ENCODE measurements around the gene DNAH12. TPM values are rescaled to one million over a fixed set of nuclear protein-coding genes. Genes with fewer than 3 reads are reported as not detected.
A peak's percentile ranks its signal among the peaks of the same experiment; 100 is the strongest.

The DNAH12 gene
- total and polyA plus RNA-seq, 9 of the 15 experiments (the other 6 are each of a cell fraction or from before 2014, with no cell fraction given), result 0.01 to 0.04 (median 0.01) TPM; not detected in 5

GRCh38 chr3:57555738-57556458 lies 11.8 kb upstream of the DNAH12 start, which contains the start of gene PDE12 (continued):
- TF ChIP-seq, protein P1, sequence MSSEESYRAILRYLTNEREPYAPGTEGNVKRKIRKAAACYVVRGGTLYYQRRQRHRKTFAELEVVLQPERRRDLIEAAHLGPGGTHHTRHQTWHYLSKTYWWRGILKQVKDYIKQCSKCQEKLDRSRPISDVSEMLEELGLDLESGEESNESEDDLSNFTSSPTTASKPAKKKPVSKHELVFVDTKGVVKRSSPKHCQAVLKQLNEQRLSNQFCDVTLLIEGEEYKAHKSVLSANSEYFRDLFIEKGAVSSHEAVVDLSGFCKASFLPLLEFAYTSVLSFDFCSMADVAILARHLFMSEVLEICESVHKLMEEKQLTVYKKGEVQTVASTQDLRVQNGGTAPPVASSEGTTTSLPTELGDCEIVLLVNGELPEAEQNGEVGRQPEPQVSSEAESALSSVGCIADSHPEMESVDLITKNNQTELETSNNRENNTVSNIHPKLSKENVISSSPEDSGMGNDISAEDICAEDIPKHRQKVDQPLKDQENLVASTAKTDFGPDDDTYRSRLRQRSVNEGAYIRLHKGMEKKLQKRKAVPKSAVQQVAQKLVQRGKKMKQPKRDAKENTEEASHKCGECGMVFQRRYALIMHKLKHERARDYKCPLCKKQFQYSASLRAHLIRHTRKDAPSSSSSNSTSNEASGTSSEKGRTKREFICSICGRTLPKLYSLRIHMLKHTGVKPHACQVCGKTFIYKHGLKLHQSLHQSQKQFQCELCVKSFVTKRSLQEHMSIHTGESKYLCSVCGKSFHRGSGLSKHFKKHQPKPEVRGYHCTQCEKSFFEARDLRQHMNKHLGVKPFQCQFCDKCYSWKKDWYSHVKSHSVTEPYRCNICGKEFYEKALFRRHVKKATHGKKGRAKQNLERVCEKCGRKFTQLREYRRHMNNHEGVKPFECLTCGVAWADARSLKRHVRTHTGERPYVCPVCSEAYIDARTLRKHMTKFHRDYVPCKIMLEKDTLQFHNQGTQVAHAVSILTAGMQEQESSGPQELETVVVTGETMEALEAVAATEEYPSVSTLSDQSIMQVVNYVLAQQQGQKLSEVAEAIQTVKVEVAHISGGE (CRISPR knock-in tag; IDR thresholded peaks at IDR 0.05), result peak in 1 of 3 experiments; percentile 72; a peak in 2 of 6 replicates
- TF ChIP-seq ZNF589 (CRISPR knock-in tag; IDR thresholded peaks at IDR 0.05; ENCODE audit: low read depth) (peak; percentile 89; the same call in 1 of the 2 replicates), BCOR (IDR thresholded peaks at IDR 0.05) (peak; percentile 55; the same call in 1 of the 2 replicates), FOXA3 (CRISPR knock-in tag; conservative IDR thresholded peaks at IDR 0.05 in 1 of 2, IDR thresholded peaks at IDR 0.05 in 1 of 2) (no peak; a peak in 1 of 4 replicates), ZNF431 (CRISPR knock-in tag; IDR thresholded peaks at IDR 0.05) (peak; percentile 83; the same call in 1 of the 2 replicates), ZNF583 (CRISPR knock-in tag; IDR thresholded peaks at IDR 0.05) (0 out of 2 replicates have a peak, but pooled peaks have one; percentile 68), ZEB2 (IDR thresholded peaks at IDR 0.05) (peak; percentile 100), MECOM (CRISPR knock-in tag; IDR thresholded peaks at IDR 0.05) (peak; percentile 73), SMAD4 (CRISPR knock-in tag; conservative IDR thresholded peaks at IDR 0.05) (peak; percentile 85), ZNF830 (CRISPR knock-in tag; IDR thresholded peaks at IDR 0.05) (peak; percentile 43; the same call in 1 of the 2 replicates), ZNF174 (CRISPR knock-in tag; IDR thresholded peaks at IDR 0.05) (no peak), MYBL2 (IDR thresholded peaks at IDR 0.05; ENCODE audit: low read depth) (peak; percentile 65), MYBL2 (CRISPR knock-in tag; IDR thresholded peaks at IDR 0.05; ENCODE audit: borderline replicate concordance) (no peak), PYGO2 (tag; IDR thresholded peaks at IDR 0.05) (no peak), SLC30A9 (CRISPR knock-in tag; IDR thresholded peaks at IDR 0.05) (no peak)
- TF ChIP-seq, protein P2, sequence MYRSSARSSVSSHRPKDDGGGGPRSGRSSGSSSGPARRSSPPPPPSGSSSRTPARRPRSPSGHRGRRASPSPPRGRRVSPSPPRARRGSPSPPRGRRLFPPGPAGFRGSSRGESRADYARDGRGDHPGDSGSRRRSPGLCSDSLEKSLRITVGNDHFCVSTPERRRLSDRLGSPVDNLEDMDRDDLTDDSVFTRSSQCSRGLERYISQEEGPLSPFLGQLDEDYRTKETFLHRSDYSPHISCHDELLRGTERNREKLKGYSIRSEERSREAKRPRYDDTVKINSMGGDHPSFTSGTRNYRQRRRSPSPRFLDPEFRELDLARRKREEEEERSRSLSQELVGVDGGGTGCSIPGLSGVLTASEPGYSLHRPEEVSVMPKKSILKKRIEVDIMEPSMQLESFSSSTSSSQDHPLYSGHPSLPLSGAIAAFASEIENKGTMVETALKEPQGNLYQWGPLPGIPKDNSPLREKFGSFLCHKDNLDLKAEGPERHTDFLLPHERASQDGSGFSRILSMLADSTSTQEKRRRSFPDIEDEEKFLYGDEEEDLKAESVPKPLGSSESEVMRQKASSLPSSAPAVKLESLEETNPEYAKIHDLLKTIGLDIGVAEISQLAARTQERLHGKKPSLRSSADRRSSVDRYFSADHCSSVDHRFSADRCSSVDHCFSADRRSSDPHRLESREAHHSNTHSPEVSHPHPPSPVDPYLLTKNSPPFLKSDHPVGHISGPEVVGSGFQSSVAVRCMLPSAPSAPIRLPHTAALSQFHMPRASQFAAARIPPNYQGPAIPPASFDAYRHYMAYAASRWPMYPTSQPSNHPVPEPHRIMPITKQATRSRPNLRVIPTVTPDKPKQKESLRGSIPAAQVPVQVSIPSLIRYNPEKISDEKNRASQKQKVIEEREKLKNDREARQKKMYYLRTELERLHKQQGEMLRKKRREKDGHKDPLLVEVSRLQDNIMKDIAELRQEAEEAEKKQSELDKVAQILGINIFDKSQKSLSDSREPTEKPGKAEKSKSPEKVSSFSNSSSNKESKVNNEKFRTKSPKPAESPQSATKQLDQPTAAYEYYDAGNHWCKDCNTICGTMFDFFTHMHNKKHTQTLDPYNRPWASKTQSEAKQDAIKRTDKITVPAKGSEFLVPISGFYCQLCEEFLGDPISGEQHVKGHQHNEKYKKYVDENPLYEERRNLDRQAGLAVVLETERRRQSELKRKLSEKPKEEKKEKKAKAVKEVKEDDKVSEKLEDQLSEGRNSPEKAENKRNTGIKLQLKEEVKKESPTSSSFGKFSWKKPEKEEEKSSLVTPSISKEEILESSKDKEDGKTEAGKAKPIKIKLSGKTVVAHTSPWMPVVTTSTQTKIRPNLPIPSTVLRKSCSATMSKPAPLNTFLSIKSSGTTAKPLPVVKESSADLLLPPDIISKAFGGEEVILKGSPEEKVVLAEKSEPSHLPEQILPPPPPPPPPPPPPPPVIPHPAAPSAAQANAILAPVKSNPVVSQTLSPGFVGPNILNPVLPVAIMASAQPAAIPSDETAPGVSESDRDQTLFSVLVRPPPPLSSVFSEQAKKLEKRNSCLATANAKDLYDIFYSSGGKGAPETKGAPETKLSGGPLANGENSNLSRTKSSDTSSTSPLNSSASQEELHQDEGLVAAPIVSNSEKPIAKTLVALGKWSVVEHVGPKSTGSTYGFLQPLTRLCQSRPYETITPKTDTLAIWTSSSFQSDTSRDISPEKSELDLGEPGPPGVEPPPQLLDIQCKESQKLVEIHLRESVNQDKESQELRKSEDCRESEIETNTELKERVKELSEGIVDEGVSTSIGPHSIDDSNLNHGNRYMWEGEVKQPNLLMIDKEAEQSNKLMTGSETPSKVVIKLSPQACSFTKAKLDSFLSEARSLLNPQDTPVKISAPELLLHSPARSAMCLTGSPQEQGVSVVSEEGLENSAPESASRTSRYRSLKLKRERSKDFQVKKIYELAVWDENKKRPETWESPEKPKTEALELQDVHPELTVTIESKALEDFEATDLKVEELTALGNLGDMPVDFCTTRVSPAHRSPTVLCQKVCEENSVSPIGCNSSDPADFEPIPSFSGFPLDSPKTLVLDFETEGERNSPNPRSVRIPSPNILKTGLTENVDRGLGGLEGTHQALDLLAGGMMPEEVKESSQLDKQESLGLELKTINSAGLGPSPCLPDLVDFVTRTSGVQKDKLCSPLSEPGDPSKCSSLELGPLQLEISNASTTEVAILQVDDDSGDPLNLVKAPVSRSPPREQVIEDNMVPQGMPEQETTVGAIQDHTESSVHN (IDR thresholded peaks at IDR 0.05; ENCODE audit: borderline replicate concordance in 1 of 2, low read depth in 1 of 2), result no peak
